GM18499 (cell line): ENCODE results near the gene IL1RL1.

ENCODE experiments used
- ATAC-seq: cut with Tn5 transposase; IDR thresholded peaks from one replicate; pipeline ENCODE4 v1.9.1; 2021; ENCODE audit warnings: moderate number of reproducible peaks; ENCODE audit not compliant: insufficient read depth, unreplicated experiment

The IL1RL1 gene

DNA sequence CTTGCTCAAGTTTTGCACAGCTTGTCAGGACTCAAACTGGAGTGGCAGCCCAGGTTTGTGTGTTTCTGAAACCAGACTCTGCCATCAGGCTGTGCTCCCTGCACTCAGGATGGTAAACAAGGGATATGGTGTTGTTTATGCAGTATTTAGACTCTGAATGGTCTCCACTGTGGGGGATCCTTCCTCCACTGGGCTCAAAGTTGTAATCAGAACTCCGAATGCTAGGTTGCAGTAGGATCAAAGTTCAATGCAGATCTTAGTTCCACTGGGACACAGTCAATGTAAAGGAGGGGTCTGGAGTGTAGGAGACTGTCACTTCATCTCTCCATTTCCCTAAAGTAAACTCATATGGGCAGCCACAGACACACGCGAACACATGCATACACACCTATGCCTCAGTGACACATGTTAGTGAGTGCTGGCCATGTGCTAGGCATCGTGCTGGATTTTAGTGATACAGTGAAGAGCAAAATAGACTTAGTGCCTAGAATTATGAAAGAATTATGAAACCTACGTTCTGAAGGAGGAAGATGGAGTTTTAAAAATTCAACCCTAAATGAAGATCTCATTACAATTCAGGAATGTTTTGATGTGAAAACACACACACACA, 50.4 kb downstream of the IL1RL1 start:
- no peak for ATAC-seq

- ATAC-seq = no peak
These were observed 54.4 kb downstream of the IL1RL1 start for GRCh38 chr2:102365763-102366162.

DNA sequence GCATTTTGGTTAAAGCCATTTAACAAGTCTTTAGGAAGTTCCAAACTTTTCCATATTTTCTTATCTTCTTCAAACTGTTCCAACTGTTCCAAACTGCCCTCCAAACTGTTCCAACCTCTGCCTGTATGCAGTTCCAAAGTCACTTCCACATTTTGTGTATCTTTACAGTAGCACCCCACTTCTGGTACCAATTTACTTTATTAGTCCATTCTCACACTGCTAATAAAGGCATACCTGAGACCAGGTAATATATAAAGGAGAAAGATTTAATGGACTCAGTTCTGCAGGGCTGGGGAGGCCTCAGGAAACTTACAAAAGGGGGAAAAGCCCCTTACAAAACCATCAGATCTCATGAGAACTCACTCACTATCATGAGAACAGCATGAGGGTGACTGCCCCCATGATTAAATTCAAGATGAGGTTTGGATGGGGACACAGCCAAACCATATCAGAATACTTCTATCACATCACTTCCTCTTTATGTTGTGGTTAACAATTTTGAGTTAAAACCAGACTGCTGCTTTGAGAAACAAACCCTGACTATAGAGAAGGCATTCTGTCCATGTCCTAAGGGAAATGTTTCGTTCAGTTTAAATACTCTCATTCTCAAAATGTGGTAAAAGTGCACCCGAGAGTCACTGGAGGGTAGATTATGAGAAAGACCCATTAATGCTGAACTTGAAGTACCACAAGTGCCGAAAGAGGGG, 55.2 kb downstream of the IL1RL1 start:
- no peak for ATAC-seq

- ATAC-seq = peak; percentile 47
These were observed 56.1 kb downstream of the IL1RL1 start for GRCh38 chr2:102367331-102367971.

DNA sequence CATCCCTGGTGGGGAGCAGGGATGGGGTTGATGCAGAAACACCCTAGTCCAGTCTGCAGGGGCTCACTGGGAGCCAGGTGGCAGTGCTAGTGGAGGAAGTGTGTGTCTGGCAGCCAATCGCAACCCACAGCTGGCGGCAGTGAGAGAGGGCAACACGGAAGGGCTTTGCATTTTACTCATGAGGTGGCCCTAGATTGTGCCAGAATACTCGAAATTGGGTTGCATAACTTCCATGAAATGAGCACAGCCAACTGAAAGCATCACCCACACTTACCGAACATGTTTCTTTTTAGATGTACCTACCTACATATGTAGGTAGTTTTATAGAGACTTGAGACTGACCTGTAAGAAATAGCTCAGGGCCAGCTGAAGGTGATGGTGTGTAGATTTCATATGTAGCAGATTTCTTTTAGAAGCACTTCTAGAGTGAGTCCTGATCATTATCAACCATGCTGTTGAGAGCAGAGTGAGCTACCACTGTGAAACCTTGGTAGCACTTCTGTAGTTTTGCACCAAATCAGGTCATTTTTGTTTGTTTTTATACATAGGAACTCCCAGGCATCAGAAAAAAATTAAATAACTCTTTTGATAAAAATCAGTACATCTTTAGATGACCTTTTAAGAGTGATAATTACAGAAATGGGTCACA, 57.2 kb downstream of the IL1RL1 start:
- no peak for ATAC-seq

DNA sequence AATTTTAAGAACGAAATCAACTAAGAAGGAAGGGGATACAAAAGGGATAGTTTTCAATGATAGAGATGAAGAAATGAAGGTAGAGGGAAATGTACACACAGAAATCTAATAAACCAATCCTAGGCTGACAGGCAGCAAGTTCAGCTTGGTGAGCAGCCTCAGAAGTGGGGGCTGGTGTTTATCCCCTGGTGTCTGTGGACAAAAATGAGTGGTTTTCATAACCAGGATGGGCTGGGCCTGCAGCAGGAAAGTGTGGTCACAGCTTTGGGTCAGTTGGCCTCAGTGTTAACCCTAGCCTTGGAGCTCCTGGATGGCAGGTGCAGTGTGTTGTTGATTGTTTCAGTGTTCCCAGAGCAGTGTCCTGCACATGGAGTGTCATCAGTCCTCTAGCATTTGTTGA, 58.5 kb downstream of the IL1RL1 start:
- no peak for ATAC-seq

GRCh38 chr2:102376052-102376591, 64.8 kb downstream of the IL1RL1 start:
- ATAC-seq = no peak

DNA sequence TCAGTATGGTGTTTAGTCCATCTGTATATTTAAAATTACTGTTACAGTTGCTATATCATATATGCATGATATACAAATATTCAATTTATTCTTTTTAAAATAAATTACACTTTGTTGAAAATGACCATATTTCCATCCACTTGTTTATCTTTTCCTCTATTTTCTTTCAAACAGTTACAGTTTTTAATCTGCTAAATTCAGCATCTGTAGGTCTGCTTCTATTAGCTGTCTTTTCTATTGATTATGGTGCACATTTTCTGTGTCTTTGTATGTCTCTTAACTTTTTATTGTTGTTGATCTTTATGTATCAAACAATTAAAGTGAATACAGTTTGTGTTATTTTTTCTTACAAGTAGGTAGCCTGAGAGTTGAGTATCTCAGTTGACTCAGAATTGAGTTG, 72.4 kb downstream of the IL1RL1 start:
- ATAC-seq = no peak

DNA sequence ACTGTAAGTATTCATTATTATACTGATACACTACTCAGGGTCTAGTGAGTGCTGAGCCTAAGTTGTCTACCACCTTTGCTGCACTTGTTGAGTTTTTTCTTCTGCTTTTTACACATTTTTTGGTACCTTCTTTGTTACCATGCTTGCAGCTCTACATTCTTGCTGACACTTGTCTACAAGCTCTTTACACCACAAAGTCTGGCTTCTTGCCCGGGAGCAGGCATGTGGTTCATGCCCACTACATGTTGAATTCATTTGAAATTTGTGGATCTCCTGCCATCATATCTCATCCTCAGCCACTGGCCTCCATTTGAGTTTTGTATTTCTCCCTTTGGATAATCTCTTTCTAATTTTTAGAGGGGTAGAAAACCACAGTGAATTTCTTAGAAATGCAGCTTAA, 74.2 kb downstream of the IL1RL1 start:
- no peak for ATAC-seq

GRCh38 chr2:102386004-102386403, 74.6 kb downstream of the IL1RL1 start:
- ATAC-seq = no peak

DNA sequence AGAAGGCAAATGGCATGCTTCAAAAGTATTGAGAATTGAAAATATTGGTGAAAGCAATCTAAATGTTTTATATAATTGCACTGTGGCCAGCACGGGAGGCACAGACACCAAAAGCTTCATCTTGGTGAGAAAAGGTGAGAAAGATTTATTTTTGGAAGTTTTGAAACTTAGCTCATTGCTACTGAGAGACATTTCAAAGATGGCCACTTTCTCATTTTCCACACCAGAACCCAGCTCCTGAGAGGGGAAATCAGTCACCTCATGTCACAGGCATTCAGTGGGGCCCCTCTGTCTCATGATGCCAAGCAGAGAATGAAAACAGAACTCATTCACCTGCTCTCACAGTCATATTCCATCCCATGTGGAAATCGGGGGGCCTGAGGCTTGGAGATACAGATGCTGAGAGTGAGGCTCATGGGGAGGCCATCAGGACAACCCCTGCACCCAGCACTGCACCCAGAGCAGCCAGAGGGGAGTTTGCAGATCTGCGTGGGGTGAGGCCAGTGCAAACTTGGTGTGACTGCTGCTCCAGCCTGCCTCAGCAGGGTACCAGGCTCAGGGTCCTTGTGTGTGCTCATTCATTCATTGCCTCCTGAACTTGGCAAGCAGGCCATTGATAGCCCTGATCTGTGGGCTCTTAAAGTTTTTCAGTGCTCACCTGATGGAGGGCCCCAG, 75.6 kb downstream of the IL1RL1 start:
- no peak for ATAC-seq

GRCh38 chr2:102387763-102388546, 76.6 kb downstream of the IL1RL1 start:
- no peak for ATAC-seq

DNA sequence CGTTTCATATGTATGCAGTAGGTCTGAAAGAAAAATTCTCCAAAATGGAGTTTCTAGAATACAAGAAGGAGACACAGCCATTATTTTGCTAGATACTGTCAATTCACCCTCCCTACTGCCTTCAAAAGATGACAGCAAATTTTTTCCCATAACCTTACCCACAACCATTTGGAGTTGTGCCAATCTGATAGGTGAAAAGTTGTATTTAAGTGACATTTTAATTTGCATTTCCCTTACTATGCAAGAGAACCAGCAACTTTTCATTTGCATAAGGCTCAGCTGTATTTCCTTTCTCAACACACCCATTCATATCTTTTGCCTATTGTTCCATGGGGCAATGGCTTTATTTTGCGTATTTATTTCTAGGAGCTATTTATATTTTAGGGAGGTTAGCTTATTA, 80.2 kb downstream of the IL1RL1 start:
- no peak for ATAC-seq

GRCh38 chr2:102392096-102392495, 80.7 kb downstream of the IL1RL1 start:
- ATAC-seq = no peak

- ATAC-seq = no peak
These were observed 81.6 kb downstream of the IL1RL1 start for GRCh38 chr2:102392942-102393341.

DNA sequence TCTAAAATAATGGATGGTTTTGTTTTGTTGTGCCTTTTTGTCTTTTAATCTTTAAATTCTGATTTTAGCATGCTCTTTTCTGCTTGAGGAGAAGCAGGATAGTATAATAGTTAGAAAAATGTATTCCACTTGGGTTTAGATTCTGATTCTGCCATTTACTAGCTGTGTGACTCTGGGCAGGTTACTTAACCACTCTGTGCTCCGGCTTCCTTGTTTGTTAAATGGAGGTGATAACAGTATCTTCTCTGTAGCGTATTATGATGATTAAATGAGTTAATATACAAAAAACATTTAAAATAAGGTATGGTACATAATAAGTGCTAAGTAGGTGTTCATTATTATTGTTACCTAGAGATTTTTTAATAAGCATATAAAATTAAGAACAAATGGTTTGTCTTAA, 84.6 kb downstream of the IL1RL1 start:
- no peak for ATAC-seq

GRCh38 chr2:102397209-102397608, 85.8 kb downstream of the IL1RL1 start:
- no peak for ATAC-seq

- no peak for ATAC-seq
These were observed 88.3 kb downstream of the IL1RL1 start for GRCh38 chr2:102399499-102400141.

- no peak for ATAC-seq
These were observed 90.1 kb downstream of the IL1RL1 start for GRCh38 chr2:102401456-102401855.
